RWPE1 (cell line): Measurements from ENCODE around the gene GSE1.

Source experiments
- CTCF ChIA-PET: fragments of 350-600 bp; sonication (Branson Sonifier 250); formaldehyde crosslinking; extraction: SDS; loops from one replicate; lab custom pipeline; 2021; lab: Yijun Ruan, JAX
- POLR2A ChIA-PET: fragments of 400-600 bp; formaldehyde crosslinking; extraction: SDS; loops from one replicate; lab custom pipeline; 2020; ENCODE audit warnings: antibody characterized with exemption; ENCODE audit not compliant: low non-redundant PET; lab: Yijun Ruan, JAX
- DNase-seq: peaks from one replicate; pipeline ENCODE4 v3.0.0; 2012; ENCODE audit warnings: low spot score
- H3K27ac ChIP-seq: fragments of 450-650 bp; 2 replicates; pipeline ENCODE4 v1.5.1; 2017
- TF ChIP-seq, protein P1 (sequence below): fragments of 450-650 bp; conservative IDR thresholded peaks from 2 replicates; pipeline ENCODE4 v1.5.1; 2017; ENCODE audit warnings: low read depth, mild to moderate bottlenecking

The GSE1 gene

DNA sequence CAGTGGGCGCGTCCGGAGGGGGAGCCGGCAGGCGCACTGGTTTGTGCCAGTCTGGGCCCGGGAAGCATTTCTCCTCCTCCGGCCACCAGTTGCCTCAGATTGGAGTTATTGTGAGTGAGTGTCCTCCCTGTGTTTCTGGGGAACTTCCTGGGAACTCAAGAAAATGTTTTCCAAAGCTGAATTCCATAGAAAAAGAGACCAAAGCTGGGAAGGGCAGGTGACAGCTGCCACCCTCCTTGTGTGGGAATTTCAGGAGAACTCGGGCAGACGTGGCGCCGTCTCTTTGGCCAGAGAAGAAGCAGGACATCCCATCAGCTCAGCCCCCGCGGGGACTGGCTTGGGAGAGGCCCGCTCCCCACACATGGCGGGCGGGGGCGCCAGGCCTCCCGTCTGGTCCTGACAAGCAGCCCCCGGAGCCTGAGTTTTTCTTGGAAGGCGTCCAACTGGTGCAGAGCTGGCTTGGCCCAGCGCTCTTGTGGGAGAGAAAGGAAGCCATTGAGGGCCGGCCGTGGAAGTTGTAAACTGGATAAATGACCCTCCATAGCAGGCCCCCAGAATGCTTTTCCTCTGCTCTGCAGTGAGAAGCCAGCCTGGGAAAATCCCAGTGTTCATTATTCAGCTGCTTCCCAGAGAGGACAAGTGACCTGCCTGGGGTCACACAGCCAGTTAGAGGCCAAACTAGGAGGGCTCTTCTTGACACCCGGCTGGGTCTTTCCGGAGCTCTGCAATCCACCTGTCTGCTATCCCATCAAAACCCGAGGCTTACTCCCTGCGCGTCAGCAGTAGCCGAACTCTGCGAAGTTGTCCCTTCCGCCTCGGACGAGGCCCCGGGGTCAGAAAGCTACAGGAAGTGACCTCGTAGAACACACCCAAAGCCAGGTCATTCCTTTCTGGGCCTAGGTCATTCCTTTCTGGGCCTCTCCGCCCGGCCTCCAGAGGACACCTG lies 39.2 kb upstream of the GSE1 start:
- TF ChIP-seq, protein P1, sequence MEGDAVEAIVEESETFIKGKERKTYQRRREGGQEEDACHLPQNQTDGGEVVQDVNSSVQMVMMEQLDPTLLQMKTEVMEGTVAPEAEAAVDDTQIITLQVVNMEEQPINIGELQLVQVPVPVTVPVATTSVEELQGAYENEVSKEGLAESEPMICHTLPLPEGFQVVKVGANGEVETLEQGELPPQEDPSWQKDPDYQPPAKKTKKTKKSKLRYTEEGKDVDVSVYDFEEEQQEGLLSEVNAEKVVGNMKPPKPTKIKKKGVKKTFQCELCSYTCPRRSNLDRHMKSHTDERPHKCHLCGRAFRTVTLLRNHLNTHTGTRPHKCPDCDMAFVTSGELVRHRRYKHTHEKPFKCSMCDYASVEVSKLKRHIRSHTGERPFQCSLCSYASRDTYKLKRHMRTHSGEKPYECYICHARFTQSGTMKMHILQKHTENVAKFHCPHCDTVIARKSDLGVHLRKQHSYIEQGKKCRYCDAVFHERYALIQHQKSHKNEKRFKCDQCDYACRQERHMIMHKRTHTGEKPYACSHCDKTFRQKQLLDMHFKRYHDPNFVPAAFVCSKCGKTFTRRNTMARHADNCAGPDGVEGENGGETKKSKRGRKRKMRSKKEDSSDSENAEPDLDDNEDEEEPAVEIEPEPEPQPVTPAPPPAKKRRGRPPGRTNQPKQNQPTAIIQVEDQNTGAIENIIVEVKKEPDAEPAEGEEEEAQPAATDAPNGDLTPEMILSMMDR, result no peak
- ChIA-PET POLR2A (no interaction called here), CTCF (no interaction called here)

DNA sequence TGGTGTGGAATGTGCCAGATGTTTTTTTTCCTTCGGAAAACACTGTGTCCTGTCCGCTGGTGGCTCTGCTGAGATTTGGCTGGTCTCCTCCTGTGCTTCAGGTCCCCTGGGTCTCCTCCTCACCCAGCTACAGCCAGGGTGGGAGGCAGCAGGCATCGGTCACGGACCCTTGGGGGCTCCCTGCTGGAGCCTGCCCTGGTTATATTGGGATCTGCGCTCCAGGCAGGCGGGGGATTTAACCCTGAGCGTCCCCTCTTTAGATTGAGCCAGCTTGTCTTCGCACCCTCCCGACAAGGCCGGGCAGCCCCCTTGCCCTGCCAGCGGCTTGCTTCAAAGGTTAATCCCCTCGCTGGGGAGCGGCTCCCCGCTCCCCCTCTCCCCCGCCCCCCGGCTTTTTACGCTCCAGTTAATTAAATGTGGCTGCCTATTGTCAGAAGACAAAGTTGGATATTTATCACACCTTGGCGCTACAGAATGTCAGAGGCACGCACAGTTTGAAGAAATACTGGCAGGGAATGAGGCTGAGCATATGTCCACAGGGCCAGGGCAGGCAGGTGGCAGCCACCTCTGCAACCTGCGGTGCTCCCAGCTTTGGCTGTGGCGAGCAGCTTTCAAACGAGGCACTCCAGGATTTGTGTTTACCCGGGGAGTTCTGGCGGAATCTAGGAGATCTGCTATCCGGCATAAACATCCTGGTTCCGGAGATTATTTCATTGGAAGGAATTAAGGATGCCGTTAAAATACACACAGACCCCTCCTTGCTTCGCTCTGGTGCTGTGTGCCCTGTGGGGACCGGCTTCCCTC lies 38.2 kb upstream of the GSE1 start:
- CTCF ChIA-PET, result interaction anchor here (0.8 kb wide), 1 partner anchor 35 kb away, joined by 4 read pairs; no protein-coding TSS in a partner anchor
- H3K27ac ChIP-seq, result no peak overlapping the region

More for the DNA sequence above, 39.2 kb upstream of the GSE1 start:
- no peak for DNase-seq
- peak overlapping the region; percentile 37 for H3K27ac ChIP-seq

DNA sequence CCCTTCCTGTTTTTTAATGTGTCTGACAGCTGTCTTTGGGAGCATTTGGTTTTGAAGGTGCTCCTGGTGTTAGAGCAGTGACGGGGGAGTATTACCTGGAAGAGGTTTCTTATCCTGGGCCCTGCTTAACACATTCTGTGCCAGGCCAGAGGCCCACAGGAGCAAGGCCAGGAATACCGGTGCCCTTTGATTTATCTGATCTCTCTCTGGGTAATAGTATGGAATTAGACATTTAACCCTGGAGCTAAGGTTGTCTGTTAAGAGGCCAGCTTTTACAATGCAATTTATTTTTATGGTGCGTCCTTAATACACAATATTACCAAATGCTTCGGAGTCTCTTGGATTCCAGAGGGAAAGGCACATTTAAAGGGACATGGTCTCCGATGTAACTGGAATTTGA lies 37.2 kb upstream of the GSE1 start:
- DNase-seq, result no peak
- ChIA-PET POLR2A (no interaction called here), CTCF (interaction anchor here (0.8 kb wide), 1 partner anchor 34 kb away, joined by 4 read pairs; no protein-coding TSS in a partner anchor)
- H3K27ac ChIP-seq, result no peak overlapping the region
- TF ChIP-seq, protein P1, result no peak

More for the DNA sequence above, 38.2 kb upstream of the GSE1 start:
- TF ChIP-seq, protein P1, result no peak
- POLR2A ChIA-PET, result no interaction called here
- DNase-seq, result no peak

DNA sequence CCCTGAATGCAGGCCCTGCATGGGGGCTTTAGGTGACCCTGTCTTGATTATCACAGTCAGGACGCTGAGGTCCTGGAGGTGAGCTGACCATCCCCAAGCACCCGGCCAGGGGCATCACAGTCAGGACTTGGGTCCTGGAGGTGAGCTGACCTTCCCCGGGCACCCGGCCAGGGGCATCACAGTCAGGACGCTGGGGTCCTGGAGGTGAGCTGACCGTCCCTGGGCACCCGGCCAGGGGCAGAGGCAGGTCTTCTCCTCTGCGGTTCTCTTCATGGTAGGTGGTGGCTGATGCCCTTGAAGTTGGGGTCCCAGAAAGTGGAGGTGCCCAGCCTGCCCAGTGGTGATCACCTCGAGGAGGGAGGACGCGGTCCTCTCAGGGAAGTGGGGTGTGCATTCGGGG lies 36.2 kb upstream of the GSE1 start:
- TF ChIP-seq, protein P1, result no peak
- no peak overlapping the region for H3K27ac ChIP-seq
- CTCF ChIA-PET, result interaction anchor here (0.6 kb wide), 1 partner anchor 127 kb away, joined by 4 read pairs; no protein-coding TSS in a partner anchor
- POLR2A ChIA-PET, result no interaction called here
- no peak for DNase-seq

DNA sequence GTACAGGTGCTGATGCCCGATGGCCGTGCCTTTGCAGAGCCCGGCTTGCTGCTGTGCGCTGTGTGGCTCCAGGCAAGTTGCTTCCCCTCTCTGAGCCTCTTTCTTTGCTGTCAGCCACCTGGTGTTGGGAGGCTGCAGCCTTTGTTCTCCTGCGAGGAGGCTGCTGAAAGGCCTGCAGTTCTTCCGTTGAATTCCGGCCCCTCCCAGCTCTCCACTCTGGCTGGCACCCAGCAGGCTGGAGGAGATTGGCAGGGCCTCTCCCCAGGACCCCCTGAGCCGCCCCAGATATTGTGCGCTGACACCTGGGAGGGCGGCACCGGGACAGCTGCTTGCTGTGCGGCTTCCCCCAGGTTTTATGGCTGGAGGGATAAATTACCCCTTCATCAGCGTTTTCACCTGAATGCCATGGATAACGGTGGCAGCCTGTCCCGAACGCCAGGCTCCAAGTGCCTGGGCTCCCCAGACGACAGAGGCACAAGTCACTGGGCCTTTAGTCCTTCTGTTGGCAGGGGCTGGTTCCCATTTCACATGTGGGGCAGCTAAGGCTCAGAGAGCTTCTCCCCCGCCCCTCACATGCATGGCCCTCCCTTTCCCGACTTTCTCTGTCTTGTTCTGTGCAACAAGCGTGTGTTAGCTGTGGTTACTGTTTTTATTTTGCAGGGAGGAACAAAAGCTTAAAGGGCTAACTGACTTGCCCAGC lies 35.1 kb upstream of the GSE1 start:
- no peak for DNase-seq
- CTCF ChIA-PET, result interaction anchor here (0.6 to 0.9 kb wide), 2 partner anchors 32 to 304 kb away, joined by 4 read pairs; no protein-coding TSS in a partner anchor
- TF ChIP-seq, protein P1, result no peak
- peak overlapping the region; percentile 3; the same call in 1 of the 2 replicates for H3K27ac ChIP-seq
- POLR2A ChIA-PET, result no interaction called here

DNA sequence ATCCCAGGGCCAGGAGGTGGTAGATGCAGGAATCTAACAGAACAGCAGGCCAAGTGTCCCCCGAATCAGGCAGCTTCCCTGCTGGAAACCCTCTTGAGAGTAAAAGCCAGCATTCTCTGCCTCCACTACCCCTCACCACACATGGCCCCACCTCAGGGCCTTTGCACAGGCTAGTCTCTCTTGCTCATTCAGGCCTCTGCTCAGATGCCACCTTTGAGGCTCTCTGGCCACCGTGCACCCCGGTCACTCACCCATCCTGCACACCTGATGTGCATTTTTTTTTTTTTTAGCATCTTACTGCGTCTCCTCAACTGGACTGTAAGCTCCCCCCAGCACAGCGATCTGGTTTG lies 34.5 kb upstream of the GSE1 start:
- TF ChIP-seq, protein P1, result no peak
- ChIA-PET CTCF (interaction anchor here (0.6 to 0.9 kb wide), 2 partner anchors 32 to 304 kb away, joined by 4 read pairs; no protein-coding TSS in a partner anchor), POLR2A (no interaction called here)
- peak overlapping the region; percentile 3; the same call in 1 of the 2 replicates for H3K27ac ChIP-seq
- no peak for DNase-seq
